Activated T-cell treated with anti-CD3 and anti-CD28 coated beads, Interleukin-2, amount 50 U/mL, for 4 hours (primary cell): Measurements from ENCODE around the gene GABRB2. TPM values are rescaled to one million over a fixed set of nuclear protein-coding genes. Genes with fewer than 3 reads are reported as not detected.
"Not testable (repeated sequence)": the region's sequence is repeated elsewhere in the genome, so short reads cannot be mapped to it uniquely, and the experiment has no call there.

Experiments used
- ATAC-seq, 2 donors: fragments of 200-7000 bp; cut with Tn5 transposase; one replicate each; pipeline ENCODE4 v1.10.0; 2021
- DNase-seq: peaks from one replicate; pipeline ENCODE4 v3.0.0-alpha.2; 2020
- H3K27me3 Mint-ChIP-seq: one replicate; pipeline ENCODE4 v1.8.0; 2021; ENCODE audit warnings: low read depth, mixed read lengths
- H3K36me3 Mint-ChIP-seq: one replicate; pipeline ENCODE4 v1.8.0; 2022; ENCODE audit warnings: mixed read lengths; ENCODE audit not compliant: insufficient read depth
- H3K4me1 Mint-ChIP-seq: one replicate; pipeline ENCODE4 v1.8.0; 2021; ENCODE audit warnings: low read depth, mixed read lengths
- H3K4me3 Mint-ChIP-seq: one replicate; pipeline ENCODE4 v1.8.0; 2021; ENCODE audit warnings: mild to moderate bottlenecking, moderate library complexity, mixed read lengths
- H3K9me3 Mint-ChIP-seq: one replicate; pipeline ENCODE4 v1.8.0; 2021; ENCODE audit warnings: mixed read lengths
- total RNA-seq, 3 donors: library from RNA; stranded (reverse); gene quantifications; one replicate each; pipeline ENCODE4 v1.2.1, GENCODE V29; 2021

The GABRB2 gene
- total RNA-seq, 3 donors from 2014 or later, result not detected

DNA sequence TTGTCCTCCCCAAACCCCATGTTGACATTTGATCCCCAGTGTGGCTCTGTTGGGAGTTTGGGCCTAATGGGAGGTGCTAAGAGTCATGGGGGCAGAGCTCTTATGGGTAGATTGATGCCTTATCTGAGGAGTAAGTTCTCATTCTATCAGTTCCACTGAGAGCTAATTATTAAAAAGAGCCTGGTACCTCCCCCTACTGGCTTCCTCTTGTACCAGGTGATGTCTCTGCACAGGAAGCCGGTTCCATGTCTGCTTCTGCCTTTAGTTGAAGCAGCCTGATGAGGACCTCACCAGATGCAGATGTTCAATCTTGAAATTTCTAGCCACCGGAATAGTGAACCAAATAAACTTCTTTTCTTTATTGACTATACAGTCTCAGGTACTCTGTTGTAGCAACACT lies 10.8 kb downstream of the GABRB2 start:
- H3K4me1 Mint-ChIP-seq, result no peaks in the 10 kb centered on the region
- peaks cover 4% of the 10 kb centered on the region for H3K9me3 Mint-ChIP-seq
- H3K27me3 Mint-ChIP-seq, result no peaks in the 10 kb centered on the region
- no peak for DNase-seq
- no peak overlapping the region for H3K4me3 Mint-ChIP-seq
- H3K36me3 Mint-ChIP-seq, result no peaks in the 10 kb centered on the region
- ATAC-seq, result no peak

DNA sequence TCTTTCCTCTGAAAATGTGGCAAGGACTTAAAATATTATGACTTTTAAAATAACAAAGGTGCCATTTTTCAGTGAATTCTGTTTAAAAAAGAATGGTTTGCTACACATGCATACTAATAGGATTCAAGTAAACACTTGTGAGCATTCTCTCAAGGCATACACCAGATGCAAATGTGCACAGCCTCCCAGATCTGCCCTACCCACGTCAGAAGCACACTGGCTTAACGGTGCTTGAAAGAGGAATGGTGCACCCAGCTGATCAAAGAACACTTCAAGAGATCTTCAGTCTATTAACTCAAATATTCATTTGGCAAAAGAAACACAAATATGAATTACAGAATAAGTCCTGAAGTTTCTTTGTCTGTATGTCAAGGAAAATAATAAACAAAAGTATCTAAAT lies 15.8 kb downstream of the GABRB2 start:
- ATAC-seq (no peak), DNase-seq (no peak)
- Mint-ChIP-seq H3K36me3 (no peaks in the 10 kb centered on the region), H3K27me3 (no peaks in the 10 kb centered on the region), H3K4me3 (no peak overlapping the region), H3K4me1 (no peaks in the 10 kb centered on the region), H3K9me3 (no peaks in the 10 kb centered on the region)

GRCh38 chr5:161513942-161514341 lies 32.6 kb downstream of the GABRB2 start:
- ATAC-seq (no peak), DNase-seq (no peak)
- Mint-ChIP-seq H3K27me3 (no peaks in the 10 kb centered on the region), H3K36me3 (no peaks in the 10 kb centered on the region), H3K4me3 (no peak overlapping the region), H3K9me3 (peaks cover 10% of the 10 kb centered on the region), H3K4me1 (no peaks in the 10 kb centered on the region)

DNA sequence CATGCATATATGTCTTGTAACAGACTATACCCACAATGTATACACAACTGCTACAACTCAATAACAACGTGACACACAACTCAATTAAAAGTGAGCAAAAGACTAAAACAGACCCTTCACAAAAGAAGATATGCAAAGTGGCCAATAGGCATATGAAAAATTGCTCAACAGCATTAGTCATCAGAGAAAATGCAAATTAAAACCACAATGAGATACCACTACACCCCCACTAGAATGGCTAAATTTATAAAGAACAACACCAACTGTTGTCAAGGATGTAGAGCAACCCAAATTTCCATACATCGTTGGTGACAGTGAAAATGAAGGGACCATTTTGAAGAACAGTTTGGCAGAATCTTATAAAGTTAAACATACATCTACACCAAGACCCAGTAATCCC lies 38.9 kb downstream of the GABRB2 start:
- no peaks in the 10 kb centered on the region for H3K27me3 Mint-ChIP-seq
- ATAC-seq (no peak), DNase-seq (no peak)

DNA sequence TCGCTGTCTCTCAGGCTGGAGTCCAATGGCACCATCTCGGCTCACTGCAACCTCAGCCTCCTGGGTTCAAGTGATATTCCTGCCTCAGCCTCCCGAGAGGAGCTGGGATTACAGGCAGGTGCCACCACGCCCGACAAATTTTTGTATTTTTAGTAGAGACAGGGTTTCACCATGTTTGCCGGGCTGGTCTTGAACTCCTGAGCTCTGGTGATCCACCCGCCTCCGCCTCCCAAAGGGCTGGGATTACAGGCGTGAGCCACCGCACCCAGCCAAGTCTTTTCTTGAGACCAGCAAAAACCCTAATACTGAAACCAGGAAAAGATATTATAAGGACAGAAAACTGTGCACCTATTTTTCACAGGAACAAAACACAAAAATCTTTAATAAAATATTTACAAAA lies 41.4 kb downstream of the GABRB2 start:
- not testable (repeated sequence) for H3K9me3 Mint-ChIP-seq, ATAC-seq, DNase-seq, H3K27me3 Mint-ChIP-seq, H3K4me1 Mint-ChIP-seq, H3K36me3 Mint-ChIP-seq, H3K4me3 Mint-ChIP-seq

More for the DNA sequence above, 38.9 kb downstream of the GABRB2 start:
- Mint-ChIP-seq H3K36me3 (no peaks in the 10 kb centered on the region), H3K9me3 (peaks cover 4% of the 10 kb centered on the region), H3K4me3 (no peak overlapping the region), H3K4me1 (no peaks in the 10 kb centered on the region)

DNA sequence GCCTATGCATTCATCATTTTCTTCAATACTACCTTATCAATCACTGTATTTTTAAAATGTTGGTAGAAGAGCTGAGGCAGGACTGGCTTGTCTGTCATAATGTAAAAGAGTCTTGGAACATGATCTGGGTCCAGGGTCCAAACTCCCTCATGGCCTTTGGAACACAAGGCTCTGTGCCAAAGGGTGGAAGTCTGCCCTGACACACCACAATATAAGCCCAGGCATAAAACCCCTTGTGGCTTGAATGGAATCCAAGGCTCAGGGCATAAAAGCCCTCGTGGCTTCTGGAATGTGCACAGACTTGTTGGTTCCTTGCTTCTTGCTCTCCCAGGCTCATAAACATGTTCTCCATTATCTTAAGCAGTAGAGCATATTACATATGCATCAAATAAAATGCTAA lies 48.0 kb downstream of the GABRB2 start:
- ATAC-seq (no peak), DNase-seq (no peak)
- H3K36me3 Mint-ChIP-seq, result peaks cover 1% of the 10 kb centered on the region
- H3K9me3 Mint-ChIP-seq, result peaks cover 4% of the 10 kb centered on the region
- no peaks in the 10 kb centered on the region for H3K27me3 Mint-ChIP-seq
- H3K4me1 Mint-ChIP-seq, result no peaks in the 10 kb centered on the region
- H3K4me3 Mint-ChIP-seq, result no peak overlapping the region

DNA sequence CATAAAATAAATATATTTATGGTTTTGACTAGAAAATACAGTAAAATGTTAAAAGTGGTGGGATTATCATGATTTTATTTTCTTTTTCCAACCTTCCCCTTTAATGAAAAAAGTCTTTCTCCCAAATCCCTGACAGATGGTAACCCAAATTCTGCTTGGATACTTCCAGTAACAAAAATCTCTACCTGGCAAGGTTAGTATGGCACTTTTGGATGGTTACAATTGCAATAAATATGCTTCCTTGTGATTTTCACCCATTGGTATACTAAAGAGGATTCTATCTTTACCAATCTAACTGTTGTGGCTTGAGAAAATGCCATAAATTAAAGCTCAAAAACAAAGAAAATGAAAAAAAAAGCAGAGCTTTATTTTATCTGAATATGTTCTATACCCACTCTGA lies 62.8 kb downstream of the GABRB2 start:
- no peak for DNase-seq

GRCh38 chr5:161481922-161482321 lies 64.6 kb downstream of the GABRB2 start:
- H3K27me3 Mint-ChIP-seq, result no peaks in the 10 kb centered on the region
- H3K4me1 Mint-ChIP-seq, result no peaks in the 10 kb centered on the region
- DNase-seq (no peak), ATAC-seq (no peak)
- no peaks in the 10 kb centered on the region for H3K9me3 Mint-ChIP-seq
- no peak overlapping the region for H3K4me3 Mint-ChIP-seq
- no peaks in the 10 kb centered on the region for H3K36me3 Mint-ChIP-seq

More for the DNA sequence above, 62.8 kb downstream of the GABRB2 start:
- no peaks in the 10 kb centered on the region for H3K9me3 Mint-ChIP-seq
- no peak for ATAC-seq
- H3K4me1 Mint-ChIP-seq, result no peaks in the 10 kb centered on the region
- no peaks in the 10 kb centered on the region for H3K36me3 Mint-ChIP-seq
- H3K4me3 Mint-ChIP-seq, result no peak overlapping the region
- H3K27me3 Mint-ChIP-seq, result no peaks in the 10 kb centered on the region

DNA sequence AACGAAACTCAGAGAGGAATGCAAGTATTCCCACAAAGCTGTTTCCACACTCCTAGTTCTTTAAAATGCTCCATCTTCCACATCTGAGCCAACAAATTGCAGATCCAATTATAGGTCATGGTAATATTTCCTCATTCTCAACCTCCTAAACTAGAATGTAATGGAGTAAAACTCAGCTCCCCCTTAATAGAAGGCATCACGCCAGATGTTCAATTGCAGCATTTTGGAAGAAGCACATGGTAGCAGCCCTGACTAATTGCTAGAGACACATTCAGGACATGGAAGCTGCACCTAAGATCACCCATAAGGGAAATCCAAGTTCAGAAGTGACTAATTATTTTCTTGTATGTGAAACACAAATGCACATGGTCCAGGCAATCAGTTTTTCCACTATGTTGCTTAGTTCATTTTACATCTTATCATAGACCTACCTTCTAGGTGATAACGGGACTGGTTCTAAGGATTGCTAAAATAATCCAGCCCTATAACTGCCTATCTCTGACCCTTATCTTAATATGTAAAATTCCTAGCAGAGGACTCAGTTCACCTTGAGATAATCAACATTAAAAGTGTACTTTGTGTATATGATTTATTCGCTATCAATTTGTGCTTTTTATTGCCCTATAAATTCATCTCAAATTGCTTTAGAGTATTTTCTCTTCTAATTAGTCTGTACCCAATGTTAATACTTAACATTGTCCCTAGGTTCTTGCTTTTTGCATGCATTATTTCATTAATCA lies 75.1 kb downstream of the GABRB2 start:
- DNase-seq, result no peak
- H3K9me3 Mint-ChIP-seq, result peaks cover 9% of the 10 kb centered on the region
- no peak overlapping the region for H3K4me3 Mint-ChIP-seq
- H3K4me1 Mint-ChIP-seq, result no peaks in the 10 kb centered on the region
- no peaks in the 10 kb centered on the region for H3K27me3 Mint-ChIP-seq
- ATAC-seq, result no peak
- H3K36me3 Mint-ChIP-seq, result no peaks in the 10 kb centered on the region

DNA sequence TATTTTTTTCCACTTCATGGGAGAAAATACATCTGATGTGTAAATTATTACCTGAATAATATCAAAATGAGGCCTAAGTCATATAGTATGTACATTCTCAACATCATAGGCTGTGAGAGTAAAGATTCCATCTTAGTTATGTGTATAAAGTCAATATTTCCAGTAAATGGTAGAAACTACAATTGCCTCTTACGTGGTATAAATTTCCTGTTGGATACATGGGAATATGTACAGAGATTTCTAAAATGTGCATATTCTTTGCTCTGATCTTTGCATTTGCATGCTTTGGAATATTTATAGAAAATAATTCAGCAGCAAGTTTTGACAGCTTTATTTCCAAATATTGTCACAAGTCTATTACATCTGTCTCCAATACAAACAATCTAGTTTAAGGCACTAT lies 78.8 kb downstream of the GABRB2 start:
- no peak for DNase-seq
- H3K36me3 Mint-ChIP-seq, result no peaks in the 10 kb centered on the region
- H3K4me3 Mint-ChIP-seq, result no peak overlapping the region
- no peaks in the 10 kb centered on the region for H3K27me3 Mint-ChIP-seq
- no peaks in the 10 kb centered on the region for H3K4me1 Mint-ChIP-seq
- no peak for ATAC-seq
- H3K9me3 Mint-ChIP-seq, result peaks cover 3% of the 10 kb centered on the region

GRCh38 chr5:161460741-161461140 lies 85.8 kb downstream of the GABRB2 start:
- no peak overlapping the region for H3K4me3 Mint-ChIP-seq
- no peaks in the 10 kb centered on the region for H3K36me3 Mint-ChIP-seq
- no peaks in the 10 kb centered on the region for H3K27me3 Mint-ChIP-seq
- ATAC-seq (no peak), DNase-seq (no peak)
- H3K4me1 Mint-ChIP-seq, result no peaks in the 10 kb centered on the region
- no peaks in the 10 kb centered on the region for H3K9me3 Mint-ChIP-seq

- DNase-seq (no peak), ATAC-seq (no peak)
- Mint-ChIP-seq H3K4me1 (no peaks in the 10 kb centered on the region), H3K4me3 (no peak overlapping the region), H3K9me3 (peaks cover 4% of the 10 kb centered on the region), H3K27me3 (no peaks in the 10 kb centered on the region), H3K36me3 (no peaks in the 10 kb centered on the region)
Measured at GRCh38 chr5:161446655-161447054, 99.9 kb downstream of the GABRB2 start.

DNA sequence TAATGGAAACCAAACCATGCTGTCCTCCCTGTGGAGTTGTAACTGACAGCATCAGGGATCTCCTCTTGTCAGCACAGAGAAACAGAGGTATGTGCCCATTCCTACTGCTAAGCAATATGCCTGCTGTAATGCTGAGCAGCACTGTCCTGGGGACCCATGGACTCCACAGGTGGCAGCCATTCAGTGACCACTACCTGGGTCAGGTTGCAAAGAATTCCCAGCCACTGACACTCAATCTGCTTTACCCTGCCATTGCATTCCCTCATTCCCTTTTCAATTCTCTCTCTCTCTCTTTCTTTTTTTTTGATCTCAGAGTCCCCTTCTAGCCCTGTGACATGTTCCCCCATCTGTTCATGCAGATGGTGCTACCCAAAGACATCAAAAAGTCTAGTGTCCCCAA lies 104.1 kb downstream of the GABRB2 start:
- peaks cover 7% of the 10 kb centered on the region for H3K9me3 Mint-ChIP-seq
- no peak for DNase-seq
- H3K27me3 Mint-ChIP-seq, result no peaks in the 10 kb centered on the region
- no peaks in the 10 kb centered on the region for H3K4me1 Mint-ChIP-seq
- no peaks in the 10 kb centered on the region for H3K36me3 Mint-ChIP-seq
- H3K4me3 Mint-ChIP-seq, result no peak overlapping the region
- no peak for ATAC-seq

GRCh38 chr5:161432798-161433197 lies 113.7 kb downstream of the GABRB2 start:
- H3K36me3 Mint-ChIP-seq, result no peaks in the 10 kb centered on the region
- H3K4me3 Mint-ChIP-seq, result no peak overlapping the region
- no peak for ATAC-seq
- no peaks in the 10 kb centered on the region for H3K4me1 Mint-ChIP-seq
- no peak for DNase-seq
- H3K9me3 Mint-ChIP-seq, result no peaks in the 10 kb centered on the region
- no peaks in the 10 kb centered on the region for H3K27me3 Mint-ChIP-seq

GRCh38 chr5:161431963-161432362 lies 114.6 kb downstream of the GABRB2 start:
- Mint-ChIP-seq H3K36me3 (no peaks in the 10 kb centered on the region), H3K27me3 (no peaks in the 10 kb centered on the region), H3K9me3 (no peaks in the 10 kb centered on the region), H3K4me1 (no peaks in the 10 kb centered on the region), H3K4me3 (no peak overlapping the region)
- ATAC-seq (no peak), DNase-seq (no peak)
